H9 (cell line): ENCODE measurements around the gene TEKT5. TPM values are rescaled to one million over a fixed set of nuclear protein-coding genes. Genes with fewer than 3 reads are reported as not detected.

ENCODE experiments used
- DNase-seq: peaks from one replicate; pipeline ENCODE4 v3.0.0-alpha.2; 2017
- H2AFZ ChIP-seq: one replicate; pipeline ENCODE4 v1.6.1; 2013; ENCODE audit warnings: mild to moderate bottlenecking, low read length, control low read depth, moderate library complexity
- H2AK5ac ChIP-seq: 2 replicates; pipeline ENCODE4 v1.6.1; 2013; ENCODE audit warnings: low read length, control low read depth, mixed read lengths; ENCODE audit not compliant: insufficient read length
- H2BK120ac ChIP-seq: one replicate; pipeline ENCODE4 v1.6.1; 2013; ENCODE audit warnings: low read depth, mild to moderate bottlenecking, low read length, control low read depth, inconsistent platforms; ENCODE audit not compliant: poor library complexity, severe bottlenecking
- H2BK12ac ChIP-seq: 2 replicates; pipeline ENCODE4 v1.6.1; 2013; ENCODE audit warnings: low read length, control low read depth, mixed read lengths, low read depth; ENCODE audit not compliant: insufficient read length
- H2BK15ac ChIP-seq: 2 replicates; pipeline ENCODE4 v1.6.1; 2013; ENCODE audit warnings: low read depth, low read length, control low read depth
- H2BK20ac ChIP-seq: one replicate; pipeline ENCODE4 v1.6.1; 2013; ENCODE audit warnings: low read depth, mild to moderate bottlenecking, low read length, control low read depth, inconsistent platforms; ENCODE audit not compliant: poor library complexity, severe bottlenecking
- H2BK5ac ChIP-seq: 2 replicates; pipeline ENCODE4 v1.6.1; 2013; ENCODE audit warnings: low read length, control low read depth, mixed read lengths; ENCODE audit not compliant: insufficient read length
- H3K14ac ChIP-seq: 2 replicates; pipeline ENCODE4 v1.6.1; 2013; ENCODE audit warnings: low read length, control low read depth; ENCODE audit not compliant: insufficient read depth
- H3K18ac ChIP-seq: 2 replicates; pipeline ENCODE4 v1.6.1; 2013; ENCODE audit warnings: low read depth, mild to moderate bottlenecking, mixed read lengths, low read length, control low read depth; ENCODE audit not compliant: insufficient read length
- H3K23ac ChIP-seq: 2 replicates; pipeline ENCODE4 v1.6.1; 2013; ENCODE audit warnings: low read length, control low read depth, mixed read lengths, low read depth; ENCODE audit not compliant: insufficient read length
- H3K23me2 ChIP-seq: 2 replicates; pipeline ENCODE4 v1.6.1; 2013; ENCODE audit warnings: low read depth, mild to moderate bottlenecking, mixed read lengths, low read length, control low read depth; ENCODE audit not compliant: insufficient read length, poor library complexity, severe bottlenecking
- H3K27ac ChIP-seq: 2 replicates; pipeline ENCODE4 v1.5.1; 2013; ENCODE audit warnings: low read length, control low read depth, mixed read lengths, low read depth; ENCODE audit not compliant: insufficient read length
- H3K27me3 ChIP-seq: 2 replicates; pipeline ENCODE4 v1.6.1; 2013; ENCODE audit warnings: low read length, control low read depth, inconsistent platforms; ENCODE audit not compliant: insufficient read depth
- H3K4ac ChIP-seq: 2 replicates; pipeline ENCODE4 v1.6.1; 2013; ENCODE audit warnings: low read depth, mild to moderate bottlenecking, control low read depth, inconsistent platforms, low read length, moderate library complexity
- H3K4me1 ChIP-seq: 2 replicates; pipeline ENCODE4 v1.6.1; 2013; ENCODE audit warnings: low read length, control low read depth, inconsistent platforms; ENCODE audit not compliant: insufficient read depth
- H3K4me2 ChIP-seq: 2 replicates; pipeline ENCODE4 v1.6.1; 2013; ENCODE audit warnings: low read length, control low read depth, mixed read lengths; ENCODE audit not compliant: insufficient read length, insufficient read depth
- H3K56ac ChIP-seq: 2 replicates; pipeline ENCODE4 v1.6.1; 2013; ENCODE audit warnings: low read depth, mild to moderate bottlenecking, mixed read lengths, low read length, control low read depth; ENCODE audit not compliant: insufficient read length
- H3K79me1 ChIP-seq: 2 replicates; pipeline ENCODE4 v1.6.1; 2013; ENCODE audit warnings: low read depth, mild to moderate bottlenecking, moderate library complexity, low read length, control low read depth, inconsistent platforms; ENCODE audit not compliant: insufficient read depth, poor library complexity, severe bottlenecking
- H3K79me2 ChIP-seq: 2 replicates; pipeline ENCODE4 v1.6.1; 2013; ENCODE audit warnings: low read length, control low read depth, inconsistent platforms; ENCODE audit not compliant: insufficient read depth
- H3K9ac ChIP-seq: 2 replicates; pipeline ENCODE4 v1.6.1; 2013; ENCODE audit warnings: low read length, control low read depth, mixed read lengths; ENCODE audit not compliant: insufficient read length; ENCODE audit errors: extremely low read depth
- H3K9me3 ChIP-seq: one replicate; pipeline ENCODE4 v1.6.1; 2013; ENCODE audit warnings: low read depth, low read length, inconsistent platforms; ENCODE audit not compliant: control insufficient read depth
- H3T11ph ChIP-seq: one replicate; pipeline ENCODE4 v1.6.1; 2013; ENCODE audit warnings: mild to moderate bottlenecking, low read length, control low read depth, inconsistent platforms
- H4K20me1 ChIP-seq: one replicate; pipeline ENCODE4 v1.6.1; 2013; ENCODE audit not compliant: control insufficient read depth, insufficient read length, insufficient read depth
- H4K5ac ChIP-seq: 2 replicates; pipeline ENCODE4 v1.6.1; 2013; ENCODE audit warnings: low read depth, mild to moderate bottlenecking, mixed read lengths, low read length, control low read depth; ENCODE audit not compliant: insufficient read length
- H4K8ac ChIP-seq: replicated peaks from 2 replicates; pipeline ENCODE4 v1.6.1; 2013; ENCODE audit warnings: low read length, control low read depth, mixed read lengths, low read depth; ENCODE audit not compliant: insufficient read length
- H4K91ac ChIP-seq: 2 replicates; pipeline ENCODE4 v1.6.1; 2013; ENCODE audit warnings: low read depth, mild to moderate bottlenecking, moderate library complexity, mixed read lengths, low read length, control low read depth; ENCODE audit not compliant: insufficient read length
- H3K27ac Mint-ChIP-seq, 3 experiments: 2 replicates in 2 of 3; 3 replicates in 1 of 3; pipeline ENCODE4 v1.8.0; 2020 to 2021; ENCODE audit warnings: mixed read lengths in 3 of 3, mild to moderate bottlenecking in 1 of 3, moderate library complexity in 1 of 3
- H3K27me3 Mint-ChIP-seq: 2 replicates; pipeline ENCODE4 v1.8.0; 2021; ENCODE audit warnings: low read depth, mild to moderate bottlenecking, moderate library complexity, mixed read lengths
- H3K36me3 Mint-ChIP-seq, 3 experiments: 2 replicates in 2 of 3; 3 replicates in 1 of 3; pipeline ENCODE4 v1.8.0; 2020 to 2021; ENCODE audit warnings: low read depth in 3 of 3, mixed read lengths in 3 of 3; ENCODE audit not compliant: insufficient read depth in 1 of 3
- H3K4me1 Mint-ChIP-seq, 2 experiments: 2 replicates each; pipeline ENCODE4 v1.8.0; 2020; ENCODE audit warnings: mixed read lengths in 2 of 2
- H3K4me3 Mint-ChIP-seq, 2 experiments: 2 replicates in 1 of 2; 3 replicates in 1 of 2; pipeline ENCODE4 v1.8.0; 2020 to 2021; ENCODE audit warnings: mild to moderate bottlenecking in 2 of 2, mixed read lengths in 2 of 2, moderate library complexity in 1 of 2
- H3K9me3 Mint-ChIP-seq, 2 experiments: 2 replicates in 1 of 2; 3 replicates in 1 of 2; pipeline ENCODE4 v1.8.0; 2020; ENCODE audit warnings: mild to moderate bottlenecking in 2 of 2, mixed read lengths in 2 of 2, moderate library complexity in 1 of 2
- CTCF ChIP-seq: fragments of 200-600 bp; sonication (generic); conservative IDR thresholded peaks from 3 replicates; pipeline ENCODE4 v1.8.0; 2021; ENCODE audit warnings: antibody characterized with exemption, mild to moderate bottlenecking
- total RNA-seq: library from RNA; stranded (reverse); gene quantifications from 2 replicates; pipeline ENCODE4 v1.2.1, GENCODE V29; 2021

Gene TEKT5
- total RNA-seq, 1 experiment from 2014 or later: 0.31 TPM

GRCh38 chr16:10614685-10615084 lies 80.0 kb downstream of the TEKT5 start:
- no peak overlapping the region for H2AFZ ChIP-seq
- H3K56ac ChIP-seq: no peak overlapping the region
- no peaks in the 10 kb centered on the region for H3K9me3 ChIP-seq
- H4K91ac ChIP-seq: no peak overlapping the region
- no peaks in the 10 kb centered on the region for H4K20me1 ChIP-seq
- H2AK5ac ChIP-seq: no peak overlapping the region
- no peak overlapping the region for H3K18ac ChIP-seq
- H3K4me1 ChIP-seq: peaks cover 10% of the 10 kb centered on the region; the same call in 1 of the 2 replicates
- Mint-ChIP-seq H3K9me3 (no peaks in the 10 kb centered on the region), H3K36me3 (no peaks in the 10 kb centered on the region), H3K4me3 (no peak overlapping the region; a peak in 1 of 5 replicates), H3K27ac (no peak overlapping the region), H3K4me1 (peaks cover 27 to 33% of the 10 kb centered on the region in 2 experiments), H3K27me3 (no peaks in the 10 kb centered on the region; the same call in 1 of the 2 replicates)
- H3K4me2 ChIP-seq: no peak overlapping the region
- no peak overlapping the region for H2BK5ac ChIP-seq
- no peak for DNase-seq
- no peak overlapping the region for H3K14ac ChIP-seq
- H3T11ph ChIP-seq: no peak overlapping the region
- no peak overlapping the region for H3K27ac ChIP-seq
- no peak overlapping the region for H2BK120ac ChIP-seq
- no peak overlapping the region for H2BK15ac ChIP-seq
- H3K23ac ChIP-seq: no peak overlapping the region
- no peak overlapping the region for H3K9ac ChIP-seq
- no peak overlapping the region for H2BK20ac ChIP-seq
- no peaks in the 10 kb centered on the region for H3K79me1 ChIP-seq
- no peak overlapping the region for H4K5ac ChIP-seq
- H3K4ac ChIP-seq: no peak overlapping the region
- no peaks in the 10 kb centered on the region for H3K27me3 ChIP-seq
- no peak overlapping the region for H4K8ac ChIP-seq
- peaks cover 4% of the 10 kb centered on the region for H3K23me2 ChIP-seq
- no peaks in the 10 kb centered on the region for H3K79me2 ChIP-seq
- no peak for TF ChIP-seq CTCF
- no peak overlapping the region for H2BK12ac ChIP-seq
